Activated B cell treated with CpG ODN at 0.5 μM for 24 hours (primary cell): Measurements from ENCODE around the gene ITGA6. TPM values are rescaled to one million over a fixed set of nuclear protein-coding genes. Genes with fewer than 3 reads are reported as not detected.

Source experiments
- ATAC-seq: fragments of 200-7000 bp; cut with Tn5 transposase; one replicate; pipeline ENCODE4 v1.10.0; 2021; ENCODE audit warnings: low read depth, mild to moderate bottlenecking, moderate library complexity
- CTCF ChIA-PET: fragments of 350-600 bp; sonication (Branson Sonifier 250); formaldehyde crosslinking; loops from one replicate; lab custom pipeline; 2021; ENCODE audit warnings: antibody characterized with exemption; lab: Charles Lee
- POLR2A ChIA-PET: fragments of 350-600 bp; sonication (Branson Sonifier 250); formaldehyde crosslinking; loops from one replicate; lab custom pipeline; 2021; ENCODE audit warnings: antibody characterized with exemption; lab: Charles Lee
- DNase-seq: peaks from one replicate; pipeline ENCODE4 v3.0.0; 2022
- H3K27ac Mint-ChIP-seq: one replicate; pipeline ENCODE4 v1.8.0; 2020; ENCODE audit warnings: mixed read lengths
- H3K27me3 Mint-ChIP-seq: one replicate; pipeline ENCODE4 v1.8.0; 2021; ENCODE audit warnings: mixed read lengths
- H3K36me3 Mint-ChIP-seq: one replicate; pipeline ENCODE4 v1.8.0; 2021; ENCODE audit warnings: low read depth, mixed read lengths
- H3K4me1 Mint-ChIP-seq: one replicate; pipeline ENCODE4 v1.8.0; 2021; ENCODE audit warnings: mixed read lengths
- H3K4me3 Mint-ChIP-seq: one replicate; pipeline ENCODE4 v1.8.0; 2020; ENCODE audit warnings: mild to moderate bottlenecking, mixed read lengths
- H3K9me3 Mint-ChIP-seq: one replicate; pipeline ENCODE4 v1.8.0; 2020; ENCODE audit warnings: mixed read lengths
- CTCF ChIP-seq: fragments of 200-600 bp; IDR thresholded peaks from one replicate; pipeline ENCODE4 v1.8.0; 2022; ENCODE audit warnings: antibody characterized with exemption, mild to moderate bottlenecking
- intact Hi-C: fragments of 100-400 bp; cut with micrococcal nuclease; formaldehyde crosslinking; loops from one replicate; pipeline ENCODE4 v1.15.1; 2024
- total RNA-seq: library from RNA; stranded (reverse); gene quantifications from 2 replicates; pipeline ENCODE4 v1.2.3, GENCODE V29; 2022

ITGA6 gene
- 0.31 and 0.42 TPM in 2 replicates for total RNA-seq

GRCh38 chr2:172427256-172427989 lies at the start of gene ITGA6:
TSS of gene ITGA6 (plus strand) at chr2:172427586.
- ChIA-PET POLR2A (no interaction called here), CTCF (interaction anchor here (1.3 to 1.7 kb wide), 2 partner anchors 34 to 39 kb away, joined by 3 to 5 read pairs; no protein-coding TSS in a partner anchor)
- TF ChIP-seq CTCF, result no peak
- no peaks in the 10 kb centered on the region for H3K36me3 Mint-ChIP-seq
- intact Hi-C loops, result loop anchor here (2.0 to 5.0 kb wide), 2 partner anchors 35 to 330 kb away; no protein-coding TSS in a partner anchor
- H3K4me3 Mint-ChIP-seq, result peak within 1 kb of the TSS; percentile 79
- peaks cover 57% of the 10 kb centered on the region for H3K27me3 Mint-ChIP-seq
- ATAC-seq, result peak; percentile 72
- no peak within 1 kb of the TSS for H3K27ac Mint-ChIP-seq
- no peaks in the 10 kb centered on the region for H3K9me3 Mint-ChIP-seq
- DNase-seq, result peak; percentile 38
- peaks cover 14% of the 10 kb centered on the region for H3K4me1 Mint-ChIP-seq

- DNase-seq, result no peak
- POLR2A ChIA-PET, result no interaction called here
Observed at GRCh38 chr2:172380436-172381274, 46.7 kb upstream of the ITGA6 start.

GRCh38 chr2:172381275-172382027 lies 45.9 kb upstream of the ITGA6 start:
- H3K27ac Mint-ChIP-seq, result no peak overlapping the region
- peaks cover 6% of the 10 kb centered on the region for H3K4me1 Mint-ChIP-seq
- H3K4me3 Mint-ChIP-seq, result no peak overlapping the region
- POLR2A ChIA-PET, result no interaction called here
- no peak for DNase-seq
- H3K9me3 Mint-ChIP-seq, result peaks cover 4% of the 10 kb centered on the region
- H3K27me3 Mint-ChIP-seq, result peaks cover 5% of the 10 kb centered on the region
- no peak for TF ChIP-seq CTCF
- intact Hi-C loops, result no loop called here
- H3K36me3 Mint-ChIP-seq, result no peaks in the 10 kb centered on the region
- CTCF ChIA-PET, result no interaction called here
- ATAC-seq, result no peak

More at GRCh38 chr2:172380436-172381274, 46.7 kb upstream of the ITGA6 start:
- Mint-ChIP-seq H3K9me3 (peaks cover 4% of the 10 kb centered on the region), H3K27ac (no peak overlapping the region), H3K4me3 (no peak overlapping the region), H3K27me3 (peaks cover 3% of the 10 kb centered on the region), H3K36me3 (no peaks in the 10 kb centered on the region), H3K4me1 (peaks cover 6% of the 10 kb centered on the region)
- no peak for ATAC-seq
- intact Hi-C loops, result no loop called here
- no peak for TF ChIP-seq CTCF
- CTCF ChIA-PET, result no interaction called here

- Mint-ChIP-seq H3K4me1 (no peaks in the 10 kb centered on the region), H3K36me3 (no peaks in the 10 kb centered on the region), H3K4me3 (no peak overlapping the region), H3K9me3 (no peaks in the 10 kb centered on the region), H3K27ac (no peak overlapping the region), H3K27me3 (peaks cover 6% of the 10 kb centered on the region)
- ATAC-seq (no peak), DNase-seq (no peak)
- CTCF ChIA-PET, result no interaction called here
- POLR2A ChIA-PET, result no interaction called here
- intact Hi-C loops, result no loop called here
- TF ChIP-seq CTCF, result no peak
Observed at GRCh38 chr2:172387361-172387760, 40.0 kb upstream of the ITGA6 start.
